ENCODE measurements around the gene DIP2A. TPM values are rescaled to one million over a fixed set of nuclear protein-coding genes. Genes with fewer than 3 reads are reported as not detected.

The DIP2A gene
- total and polyA plus RNA-seq, 2 of the 13 experiments (the other 11 are each of a cell fraction or from before 2014, with no cell fraction given) = 18.5 to 37.6 TPM

DNA sequence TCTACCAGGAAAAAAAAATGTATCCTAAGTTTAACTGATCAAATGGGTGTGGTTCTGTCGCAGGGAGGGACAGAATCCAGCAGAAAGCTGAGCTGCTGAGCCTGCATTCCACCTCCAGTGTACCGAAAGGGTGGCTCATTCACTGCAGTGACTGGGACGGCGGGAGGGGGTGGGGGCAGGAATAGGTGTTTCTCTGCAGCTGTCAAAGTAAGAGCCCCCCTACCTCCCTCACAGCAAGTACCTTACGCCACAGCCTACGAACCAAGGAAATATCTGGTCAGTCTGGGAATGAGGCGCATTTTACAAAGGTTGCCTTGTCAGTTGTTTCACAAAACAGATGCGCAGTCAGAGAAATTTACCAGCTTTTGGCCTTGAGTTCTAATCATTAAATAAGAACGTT lies 144.5 kb downstream of the DIP2A start:
- Histone ChIP-seq H3K4me2 (ENCODE audit: low read depth, low read length) (no peak overlapping the region), H3K9ac (ENCODE audit: insufficient read depth, low read depth, low read length) (no peak overlapping the region), H3K4me1 (ENCODE audit: insufficient read depth, low read length) (peaks cover 45% of the 10 kb centered on the region), H3K79me2 (ENCODE audit: insufficient read depth, low read length) (no peaks in the 10 kb centered on the region), H2AFZ (ENCODE audit: low read length) (no peak overlapping the region), H3K27me3 (ENCODE audit: control insufficient read depth in 1 of 2, insufficient read depth in 2 of 2, low read length in 2 of 2) (peaks cover 0 to 27% of the 10 kb centered on the region in 2 experiments; a peak in 3 of 5 replicates), H3K4me3 (replicated peaks in 1 of 3; ENCODE audit: insufficient read depth in 1 of 3, low read depth in 2 of 3, low read length in 3 of 3) (no peak overlapping the region), H3K36me3 (replicated peaks in 1 of 2; ENCODE audit: control insufficient read depth in 1 of 2, insufficient read depth in 2 of 2, low read length in 2 of 2) (no peaks in the 10 kb centered on the region), H3K27ac (ENCODE audit: extremely low read length, insufficient read depth, low read length) (no peak overlapping the region), H4K20me1 (ENCODE audit: insufficient read depth, low read length) (no peaks in the 10 kb centered on the region), H3K9me3 (ENCODE audit: low read length) (no peaks in the 10 kb centered on the region)
- ATAC-seq (no peak), DNase-seq (ENCODE audit: low spot score) (no peak), FAIRE-seq (no peak)
- intact Hi-C loops (cut with micrococcal nuclease; ENCODE audit: unreplicated experiment) (no loop called here), in situ Hi-C loops (cut with HindIII; ENCODE audit: extremely low pct_ligation_motif_present, low pct_unique_long_range_greater_than_20kb) (no loop called here)
- CTCF ChIA-PET (ENCODE audit: low intra/inter-chr PET ratio, low total read pairs) = no interaction called here
- BruUV-seq (replicated peaks) = no TSS peak
- 20% methylated on average over 9 of the region's 9 CpGs for WGBS (ENCODE audit: low lambda C conversion rate)
- POLR2A ChIA-PET = interaction anchor here (0.8 kb wide), 1 partner anchor 19 kb away, joined by 3 read pairs; no protein-coding TSS in a partner anchor
- TF ChIP-seq ZNF562 (CRISPR knock-in tag; IDR thresholded peaks at IDR 0.05; ENCODE audit: borderline replicate concordance) = no peak
- no peak for TF ChIP-seq SMAD1 (CRISPR knock-in tag; IDR thresholded peaks at IDR 0.05; ENCODE audit: borderline replicate concordance, low read depth)
- TF ChIP-seq, protein P1, sequence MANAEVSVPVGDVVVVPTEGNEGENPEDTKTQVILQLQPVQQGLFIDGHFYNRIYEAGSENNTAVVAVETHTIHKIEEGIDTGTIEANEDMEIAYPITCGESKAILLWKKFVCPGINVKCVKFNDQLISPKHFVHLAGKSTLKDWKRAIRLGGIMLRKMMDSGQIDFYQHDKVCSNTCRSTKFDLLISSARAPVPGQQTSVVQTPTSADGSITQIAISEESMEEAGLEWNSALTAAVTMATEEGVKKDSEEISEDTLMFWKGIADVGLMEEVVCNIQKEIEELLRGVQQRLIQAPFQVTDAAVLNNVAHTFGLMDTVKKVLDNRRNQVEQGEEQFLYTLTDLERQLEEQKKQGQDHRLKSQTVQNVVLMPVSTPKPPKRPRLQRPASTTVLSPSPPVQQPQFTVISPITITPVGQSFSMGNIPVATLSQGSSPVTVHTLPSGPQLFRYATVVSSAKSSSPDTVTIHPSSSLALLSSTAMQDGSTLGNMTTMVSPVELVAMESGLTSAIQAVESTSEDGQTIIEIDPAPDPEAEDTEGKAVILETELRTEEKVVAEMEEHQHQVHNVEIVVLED (CRISPR knock-in tag; IDR thresholded peaks at IDR 0.05; ENCODE audit: borderline replicate concordance) = no peak
- TF ChIP-seq EZH2 (conservative IDR thresholded peaks at IDR 0.05; ENCODE audit: low read depth, low read length) = no peak
- TF ChIP-seq CEBPG (CRISPR knock-in tag; IDR thresholded peaks at IDR 0.05) = no peak
- TF ChIP-seq ZFP82 (CRISPR knock-in tag; IDR thresholded peaks at IDR 0.05; ENCODE audit: borderline replicate concordance) = no peak
- TF ChIP-seq NFIC (IDR thresholded peaks at IDR 0.05; ENCODE audit: low read length) = no peak
- no peak for TF ChIP-seq ZNF276 (CRISPR knock-in tag; IDR thresholded peaks at IDR 0.05; ENCODE audit: low read depth)
- TF ChIP-seq FOSL2 (CRISPR knock-in tag; IDR thresholded peaks at IDR 0.05) = no peak
- no peak for TF ChIP-seq RCOR2 (CRISPR knock-in tag; IDR thresholded peaks at IDR 0.05)
- TF ChIP-seq ZNF292 (CRISPR knock-in tag; IDR thresholded peaks at IDR 0.05; ENCODE audit: borderline replicate concordance, low read depth) = no peak
- no peak for TF ChIP-seq STAT6 (CRISPR knock-in tag; IDR thresholded peaks at IDR 0.05; ENCODE audit: borderline replicate concordance)
- TF ChIP-seq FUBP1 (CRISPR knock-in tag; IDR thresholded peaks at IDR 0.05; ENCODE audit: borderline replicate concordance) = no peak
- TF ChIP-seq ARNT2 (CRISPR knock-in tag; IDR thresholded peaks at IDR 0.05; ENCODE audit: low read depth) = no peak
- TF ChIP-seq ZNF317 (CRISPR knock-in tag; IDR thresholded peaks at IDR 0.05) = no peak
- TF ChIP-seq HNRNPK (IDR thresholded peaks at IDR 0.05; ENCODE audit: low read depth, low read length, poor library complexity, severe bottlenecking) = no peak
- TF ChIP-seq TRIM24 (CRISPR knock-in tag; IDR thresholded peaks at IDR 0.05) = no peak

Data from HepG2 (cell line).